Measurements from ENCODE around the gene MVB12B.

GRCh38 chr9:126474786-126475485, 148.3 kb downstream of the MVB12B start:
- TF ChIP-seq CTCF (IDR thresholded peaks at IDR 0.05) (no peak), POLR2A (IDR thresholded peaks at IDR 0.05) (no peak)
